OCI-LY3 (cell line): ENCODE data around the gene CXCL14.

Experiments used
- EZH2phosphoT487 ChIP-seq: fragments of 200-600 bp; shearing (Covaris generic); IDR thresholded peaks from 2 replicates; pipeline ENCODE4 v1.6.1; 2018; ENCODE audit warnings: antibody characterized with exemption, mixed run types, low read depth
- TF ChIP-seq, protein P1 (sequence below): fragments of 200-600, 300-600 bp; sonication (generic); IDR thresholded peaks from 2 replicates; pipeline ENCODE4 v1.5.1; 2014; ENCODE audit warnings: antibody characterized with exemption, low read length, low read depth

DNA sequence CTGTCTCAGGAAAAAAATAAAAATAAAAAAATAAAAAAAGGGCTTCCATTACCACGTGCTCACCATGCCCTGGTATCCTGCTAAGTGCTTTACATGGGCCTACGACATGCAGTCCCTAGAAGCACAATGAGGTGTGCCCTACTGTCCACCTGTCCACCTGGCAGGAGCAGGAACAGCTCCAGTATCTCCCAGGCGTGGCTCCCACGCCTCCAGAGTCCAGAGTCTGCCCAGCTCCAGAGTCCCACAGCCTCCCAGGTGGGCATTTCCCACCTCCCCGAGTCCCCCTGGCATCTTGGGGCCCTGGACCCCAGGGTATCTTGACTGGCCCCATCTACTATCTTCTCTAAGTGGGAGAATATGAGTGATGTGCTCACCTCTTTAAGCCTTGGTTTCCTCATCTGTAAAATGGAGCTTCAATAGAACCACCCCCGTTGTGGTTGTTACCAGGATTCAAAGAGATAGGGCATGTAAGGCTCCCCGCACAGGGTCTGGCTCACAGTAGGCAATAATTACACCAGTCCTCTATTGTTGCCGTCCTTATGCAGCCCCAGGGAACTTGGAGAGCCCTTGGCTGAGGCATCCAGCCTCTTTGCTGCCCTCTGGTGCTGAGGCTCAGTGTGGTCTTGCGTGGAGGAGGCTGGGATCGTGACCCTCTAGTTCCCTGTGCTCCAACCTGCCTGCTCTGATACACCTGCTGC, 8.9 kb downstream of the CXCL14 start:
- TF ChIP-seq, protein P1, sequence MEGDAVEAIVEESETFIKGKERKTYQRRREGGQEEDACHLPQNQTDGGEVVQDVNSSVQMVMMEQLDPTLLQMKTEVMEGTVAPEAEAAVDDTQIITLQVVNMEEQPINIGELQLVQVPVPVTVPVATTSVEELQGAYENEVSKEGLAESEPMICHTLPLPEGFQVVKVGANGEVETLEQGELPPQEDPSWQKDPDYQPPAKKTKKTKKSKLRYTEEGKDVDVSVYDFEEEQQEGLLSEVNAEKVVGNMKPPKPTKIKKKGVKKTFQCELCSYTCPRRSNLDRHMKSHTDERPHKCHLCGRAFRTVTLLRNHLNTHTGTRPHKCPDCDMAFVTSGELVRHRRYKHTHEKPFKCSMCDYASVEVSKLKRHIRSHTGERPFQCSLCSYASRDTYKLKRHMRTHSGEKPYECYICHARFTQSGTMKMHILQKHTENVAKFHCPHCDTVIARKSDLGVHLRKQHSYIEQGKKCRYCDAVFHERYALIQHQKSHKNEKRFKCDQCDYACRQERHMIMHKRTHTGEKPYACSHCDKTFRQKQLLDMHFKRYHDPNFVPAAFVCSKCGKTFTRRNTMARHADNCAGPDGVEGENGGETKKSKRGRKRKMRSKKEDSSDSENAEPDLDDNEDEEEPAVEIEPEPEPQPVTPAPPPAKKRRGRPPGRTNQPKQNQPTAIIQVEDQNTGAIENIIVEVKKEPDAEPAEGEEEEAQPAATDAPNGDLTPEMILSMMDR: peak; percentile 50
- no peak for TF ChIP-seq EZH2phosphoT487
